ENCODE results near the gene HMX1.

- TF ChIP-seq MXI1 (IDR thresholded peaks at IDR 0.05; ENCODE audit: low read depth, low read length) = no peak
- no peak for TF ChIP-seq CTCF (IDR thresholded peaks at IDR 0.05)
These were observed 9.3 kb downstream of the HMX1 start for GRCh38 chr4:8862334-8862733.

All from SK-N-SH (cell line).